A673 (cell line): Measurements from ENCODE around the gene SLIT3.

Experiments used
- CTCF ChIP-seq: fragments of 300-800, 200-600 bp; sonication (generic); conservative IDR thresholded peaks from 2 replicates; pipeline ENCODE4 v1.5.1; 2017; ENCODE audit warnings: low read depth, mild to moderate bottlenecking, antibody characterized with exemption, low read length, moderate library complexity, mixed read lengths
- EZH2 ChIP-seq: fragments of 200-600 bp; sonication (generic); IDR thresholded peaks from 2 replicates; pipeline ENCODE4 v1.6.1; 2017; ENCODE audit warnings: borderline replicate concordance, low read depth, mild to moderate bottlenecking, mixed read lengths, antibody characterized with exemption, low read length; ENCODE audit not compliant: poor library complexity, severe bottlenecking

DNA sequence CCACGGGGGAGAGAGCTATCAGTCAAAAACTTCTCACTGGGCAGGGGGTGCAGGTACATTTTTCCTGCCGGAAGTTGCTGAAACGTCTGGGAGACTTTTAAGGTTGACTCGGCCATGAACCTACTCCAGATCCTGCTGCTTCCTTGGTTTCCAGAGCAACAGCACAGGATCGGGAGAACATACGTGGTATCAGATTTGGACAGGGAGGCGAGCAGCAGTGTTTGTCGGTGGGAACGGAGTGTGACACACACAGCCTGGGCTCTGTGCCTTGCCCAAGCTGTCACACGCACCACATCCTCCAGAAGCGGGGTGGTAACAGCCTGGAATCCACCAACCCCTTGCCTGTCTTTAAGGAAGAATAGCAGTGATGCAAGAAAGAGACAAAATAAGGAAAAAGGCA lies 276.5 kb downstream of the SLIT3 start:
- TF ChIP-seq CTCF (no peak), EZH2 (no peak)
